SK-N-SH (cell line): ENCODE data around the gene NAMPT. TPM values are rescaled to one million over a fixed set of nuclear protein-coding genes. Genes with fewer than 3 reads are reported as not detected.

Experiments used
- CTCF ChIA-PET: fragments of 300-600, 350-600 bp; formaldehyde crosslinking; extraction: SDS; loops from one replicate; lab custom pipeline; 2021; lab: Yijun Ruan, JAX
- POLR2A ChIA-PET: fragments of 350-600 bp; sonication (Branson Sonifier 250); formaldehyde crosslinking; extraction: SDS; loops from one replicate; lab custom pipeline; 2020; ENCODE audit warnings: antibody characterized with exemption, inconsistent platforms; lab: Yijun Ruan, JAX
- DNase-seq: peaks from one replicate; pipeline ENCODE4 v3.0.0; 2012
- H2AFZ ChIP-seq: fragments of 200-600 bp; sonication (generic); 2 replicates; pipeline ENCODE4 v1.8.1; 2016; ENCODE audit warnings: antibody characterized with exemption, mild to moderate bottlenecking, low read depth
- H3F3A ChIP-seq: fragments of 200-600 bp; sonication (generic); replicated peaks from 2 replicates; pipeline ENCODE3; 2016; ENCODE audit warnings: antibody characterized with exemption, mild to moderate bottlenecking; ENCODE audit not compliant: insufficient read depth
- H3K27ac ChIP-seq, 2 experiments: fragments of 200-500 bp in 1 of 2; fragments of 200-600 bp in 1 of 2; sonication (Bioruptor generic) in 1 of 2; sonication (generic), shearing (Covaris generic) in 1 of 2; 2 replicates each; pipeline versions ENCODE4 v1.5.1 to v1.6.1; 2014 to 2016; ENCODE audit warnings: low read depth in 2 of 2, inconsistent platforms in 1 of 2, low read length in 1 of 2, mild to moderate bottlenecking in 1 of 2, mixed read lengths in 1 of 2
- H3K27me3 ChIP-seq: fragments of 200-600 bp; sonication (generic), shearing (Covaris generic); 2 replicates; pipeline ENCODE4 v1.6.1; 2016; ENCODE audit warnings: mixed run types; ENCODE audit not compliant: insufficient read depth
- H3K36me3 ChIP-seq, 2 experiments: fragments of 200-500 bp in 1 of 2; fragments of 200-600 bp in 1 of 2; sonication (Bioruptor generic) in 1 of 2; sonication (generic) in 1 of 2; replicated peaks in 1 of 2; 2 replicates each; pipeline versions ENCODE3 to v1.5.1; 2014 to 2016; ENCODE audit warnings: low read length in 1 of 2, mild to moderate bottlenecking in 1 of 2; ENCODE audit not compliant: insufficient read depth in 2 of 2, control insufficient read depth in 1 of 2
- H3K4me1 ChIP-seq, 2 experiments: fragments of 200-500 bp in 1 of 2; fragments of 200-600 bp in 1 of 2; sonication (Bioruptor generic) in 1 of 2; sonication (generic), shearing (Covaris generic) in 1 of 2; 2 replicates each; pipeline versions ENCODE4 v1.5.1 to v1.6.1; 2014 to 2016; ENCODE audit warnings: low read depth in 1 of 2, low read length in 1 of 2, mixed run types in 1 of 2; ENCODE audit not compliant: insufficient read depth in 2 of 2, control insufficient read depth in 1 of 2
- H3K4me2 ChIP-seq: fragments of 200-600 bp; sonication (generic), shearing (Covaris generic); 2 replicates; pipeline ENCODE4 v1.6.1; 2017; ENCODE audit warnings: mixed run types
- H3K4me3 ChIP-seq, 2 experiments: fragments of 200-500 bp in 1 of 2; fragments of 200-600 bp in 1 of 2; sonication (Bioruptor generic) in 1 of 2; sonication (generic), shearing (Covaris generic) in 1 of 2; 2 replicates each; pipeline versions ENCODE4 v1.5.1 to v1.8.1; 2014 to 2016; ENCODE audit warnings: low read depth in 2 of 2, inconsistent platforms in 1 of 2, low read length in 1 of 2, mild to moderate bottlenecking in 1 of 2, mixed read lengths in 1 of 2, moderate library complexity in 1 of 2
- H3K79me2 ChIP-seq: fragments of 200-600 bp; sonication (generic); 2 replicates; pipeline ENCODE4 v1.8.1; 2017; ENCODE audit warnings: mild to moderate bottlenecking; ENCODE audit not compliant: insufficient read depth
- H3K9ac ChIP-seq: fragments of 200-600 bp; sonication (generic); 2 replicates; pipeline ENCODE4 v1.6.1; 2017; ENCODE audit warnings: mixed run types
- H3K9me2 ChIP-seq: fragments of 200-600 bp; sonication (generic); 2 replicates; pipeline ENCODE4 v1.6.1; 2017; ENCODE audit warnings: mixed run types
- H3K9me3 ChIP-seq: fragments of 200-600 bp; sonication (generic); 2 replicates; pipeline ENCODE4 v1.6.1; 2017; ENCODE audit warnings: mixed run types, mild to moderate bottlenecking, moderate library complexity
- H4K20me1 ChIP-seq: fragments of 200-600 bp; sonication (generic); 2 replicates; pipeline ENCODE4 v1.6.1; 2017; ENCODE audit warnings: mild to moderate bottlenecking, mixed run types; ENCODE audit not compliant: insufficient read depth
- CHD2 ChIP-seq: fragments of 150-350 bp; IDR thresholded peaks from 2 replicates; pipeline ENCODE4 v1.6.1; 2018; ENCODE audit warnings: low read length; ENCODE audit not compliant: partially characterized antibody
- CTCF ChIP-seq: fragments of 200-600 bp; sonication (generic); IDR thresholded peaks from 2 replicates; pipeline ENCODE4 v1.6.1; 2017; ENCODE audit warnings: antibody characterized with exemption, mild to moderate bottlenecking, moderate library complexity
- FOXM1 ChIP-seq: IDR thresholded peaks from 2 replicates; pipeline ENCODE4 v1.4.0; 2012; ENCODE audit warnings: low read depth, mild to moderate bottlenecking
- JUND ChIP-seq: IDR thresholded peaks from 2 replicates; pipeline ENCODE4 v1.4.0; 2012
- MEF2A ChIP-seq: IDR thresholded peaks from 2 replicates; pipeline ENCODE4 v1.4.0; 2012; ENCODE audit warnings: low read depth, borderline replicate concordance
- SIN3A ChIP-seq: IDR thresholded peaks from 2 replicates; pipeline ENCODE4 v1.6.1; 2012; ENCODE audit warnings: low read depth, mild to moderate bottlenecking, low read length, moderate library complexity, borderline replicate concordance
- SMC3 ChIP-seq: IDR thresholded peaks from 2 replicates; pipeline ENCODE4 v1.6.1; 2012; ENCODE audit warnings: low read depth, low read length, improper control_type of control experiment
- USF2 ChIP-seq: fragments of 150-350 bp; IDR thresholded peaks from 2 replicates; pipeline ENCODE4 v1.6.1; 2017; ENCODE audit warnings: antibody characterized with exemption, low read length, low read depth, borderline replicate concordance
- WGBS: methylation state at CpG from one replicate; pipeline ENCODE4 v1.1.6; 2017; ENCODE audit warnings: low lambda C conversion rate; 5-methylcytosine and 5-hydroxymethylcytosine counted together
- polyA plus RNA-seq, 3 experiments: library from polyadenylated mRNA; depleted of rRNA; stranded (reverse); fragments of >200 nt; gene quantifications; 2 replicates each; pipeline ENCODE4 v1.2.3, GENCODE V29; 2012

NAMPT gene
- polyA plus RNA-seq, 1 of the 3 experiments (the other 2 are of a cell fraction), result 20.1 TPM

GRCh38 chr7:106312099-106312871, 27.5 kb upstream of the NAMPT start:
- Histone ChIP-seq H3F3A (peaks cover 13% of the 10 kb centered on the region), H3K27me3 (no peaks in the 10 kb centered on the region), H3K36me3 (no peaks in the 10 kb centered on the region), H3K9me2 (no peaks in the 10 kb centered on the region), H2AFZ (peak overlapping the region; percentile 45; the same call in 1 of the 2 replicates), H3K79me2 (no peaks in the 10 kb centered on the region), H3K27ac (0 out of 4 replicates have a peak overlapping the region, but pooled peaks of 1 of the 2 experiments have one; percentile 3), H3K9me3 (no peaks in the 10 kb centered on the region), H3K9ac (no peak overlapping the region), H3K4me3 (no peak overlapping the region), H4K20me1 (no peaks in the 10 kb centered on the region), H3K4me2 (no peak overlapping the region), H3K4me1 (peaks cover 0 to 10% of the 10 kb centered on the region in 2 experiments; a peak in 1 of 4 replicates)
- CTCF ChIA-PET, result interaction anchor here (1.0 kb wide), 1 partner anchor 136 kb away, joined by 3 read pairs; no protein-coding TSS in a partner anchor
- POLR2A ChIA-PET, result no interaction called here
- DNase-seq, result no peak
- 86% methylated on average over 4 of the region's 4 CpGs for WGBS
- TF ChIP-seq SMC3 (no peak), FOXM1 (no peak)

- Histone ChIP-seq H3K4me3 (no peak overlapping the region), H3K27ac (no peak overlapping the region), H3F3A (peaks cover 12% of the 10 kb centered on the region), H3K36me3 (no peaks in the 10 kb centered on the region), H3K27me3 (no peaks in the 10 kb centered on the region), H3K79me2 (no peaks in the 10 kb centered on the region), H2AFZ (no peak overlapping the region), H3K9ac (no peak overlapping the region), H3K4me2 (no peak overlapping the region), H3K4me1 (peaks cover 0 to 10% of the 10 kb centered on the region in 2 experiments; a peak in 1 of 4 replicates), H3K9me2 (no peaks in the 10 kb centered on the region), H4K20me1 (no peaks in the 10 kb centered on the region)
- DNase-seq, result no peak
- CTCF ChIA-PET, result no interaction called here
- POLR2A ChIA-PET, result no interaction called here
- TF ChIP-seq CTCF, result no peak
- TF ChIP-seq, all 33 proteins: peak for 0
- no peaks in the 10 kb centered on the region for H3K9me3 ChIP-seq
Measured at GRCh38 chr7:106309362-106309761, 24.6 kb upstream of the NAMPT start.

GRCh38 chr7:106306256-106306655, 21.5 kb upstream of the NAMPT start:
- Histone ChIP-seq H3K9me2 (no peaks in the 10 kb centered on the region), H3K36me3 (no peaks in the 10 kb centered on the region), H3F3A (no peaks in the 10 kb centered on the region), H3K4me1 (no peaks in the 10 kb centered on the region), H4K20me1 (no peaks in the 10 kb centered on the region), H3K9ac (no peak overlapping the region), H2AFZ (no peak overlapping the region), H3K27me3 (no peaks in the 10 kb centered on the region), H3K4me2 (no peak overlapping the region), H3K79me2 (no peaks in the 10 kb centered on the region), H3K4me3 (no peak overlapping the region), H3K9me3 (0 out of 2 replicates have a peak, but pooled peaks cover 4% of the 10 kb centered on the region), H3K27ac (no peak overlapping the region)
- TF ChIP-seq MEF2A (no peak), USF2 (no peak), SIN3A (no peak), CHD2 (no peak), FOXM1 (no peak), CTCF (no peak), JUND (no peak), SMC3 (no peak)
- 68% methylated on average over 3 of the region's 3 CpGs for WGBS
- POLR2A ChIA-PET, result no interaction called here
- DNase-seq, result no peak
- CTCF ChIA-PET, result interaction anchor here (1.7 kb wide), 1 partner anchor 130 kb away, joined by 6 read pairs; no protein-coding TSS in a partner anchor
